Left ventricle myocardium inferior (tissue), 1 donor: ENCODE results near the gene TAF4B. TPM values are rescaled to one million over a fixed set of nuclear protein-coding genes. Genes with fewer than 3 reads are reported as not detected.
"Not testable (repeated sequence)": the region's sequence is repeated elsewhere in the genome, so short reads cannot be mapped to it uniquely, and the experiment has no call there.

Experiments used
- DNase-seq: peaks from one replicate; pipeline ENCODE4 v3.0.0-alpha.2; 2020
- H3K27ac ChIP-seq: fragments of 200-600 bp; replicated peaks from 2 replicates; pipeline ENCODE4 v1.8.0; 2021
- H3K27me3 ChIP-seq: fragments of 200-600 bp; 2 replicates; pipeline ENCODE4 v1.8.0; 2021; ENCODE audit warnings: low read depth
- H3K36me3 ChIP-seq: fragments of 200-600 bp; 2 replicates; pipeline ENCODE4 v1.8.0; 2021
- H3K4me1 ChIP-seq: fragments of 200-600 bp; 2 replicates; pipeline ENCODE4 v1.8.0; 2021
- H3K4me3 ChIP-seq: fragments of 200-600 bp; 2 replicates; pipeline ENCODE4 v1.8.0; 2021; ENCODE audit warnings: mild to moderate bottlenecking, moderate library complexity
- H3K9me3 ChIP-seq: fragments of 200-600 bp; replicated peaks from 2 replicates; pipeline ENCODE4 v1.8.0; 2021
- CTCF ChIP-seq: fragments of 200-600 bp; IDR thresholded peaks from 2 replicates; pipeline ENCODE4 v1.8.0; 2021; ENCODE audit warnings: antibody characterized with exemption, mild to moderate bottlenecking, borderline replicate concordance
- intact Hi-C: fragments of 100-400 bp; cut with micrococcal nuclease; formaldehyde crosslinking; loops from one replicate; pipeline ENCODE4 v1.11.0; 2022
- total RNA-seq: library from RNA; stranded (reverse); fragmentation: NEBNext Ultra II Directional; extraction: Animal tissue kit (Norgen Biotek cat#: 25700); gene quantifications from one replicate; pipeline ENCODE4 v1.2.1, GENCODE V29; 2021
- donor health status: DM: no; HTN: yes; CAD: no; lungs with severe emphysema.

TAF4B gene
- total RNA-seq, 1 donor from 2014 or later = 1.1 TPM

GRCh38 chr18:26432651-26433424 lies 206.6 kb downstream of the TAF4B start:
- intact Hi-C loops = no loop called here
- Histone ChIP-seq H3K27ac (no peak overlapping the region), H3K4me1 (peaks cover 19% of the 10 kb centered on the region), H3K36me3 (no peaks in the 10 kb centered on the region), H3K9me3 (no peaks in the 10 kb centered on the region), H3K4me3 (no peak overlapping the region), H3K27me3 (no peaks in the 10 kb centered on the region)
- no peak for TF ChIP-seq CTCF
- no peak for DNase-seq

GRCh38 chr18:26434887-26435286 lies 208.6 kb downstream of the TAF4B start:
- H3K27me3 ChIP-seq = no peaks in the 10 kb centered on the region
- no peaks in the 10 kb centered on the region for H3K36me3 ChIP-seq
- intact Hi-C loops = no loop called here
- H3K4me1 ChIP-seq = peaks cover 19% of the 10 kb centered on the region
- no peaks in the 10 kb centered on the region for H3K9me3 ChIP-seq
- no peak for TF ChIP-seq CTCF
- H3K4me3 ChIP-seq = no peak overlapping the region
- no peak overlapping the region for H3K27ac ChIP-seq
- no peak for DNase-seq

- no peak for TF ChIP-seq CTCF
Observed at GRCh38 chr18:26435415-26436095, 209.3 kb downstream of the TAF4B start.

GRCh38 chr18:26436176-26437051 lies 210.2 kb downstream of the TAF4B start:
- Histone ChIP-seq H3K9me3 (no peaks in the 10 kb centered on the region), H3K4me1 (peaks cover 24% of the 10 kb centered on the region), H3K27ac (no peak overlapping the region), H3K36me3 (no peaks in the 10 kb centered on the region), H3K4me3 (no peak overlapping the region), H3K27me3 (no peaks in the 10 kb centered on the region)
- intact Hi-C loops = no loop called here
- no peak for DNase-seq
- no peak for TF ChIP-seq CTCF

More at GRCh38 chr18:26435415-26436095, 209.3 kb downstream of the TAF4B start:
- no peak overlapping the region for H3K4me3 ChIP-seq
- no peak overlapping the region for H3K27ac ChIP-seq
- DNase-seq = no peak
- intact Hi-C loops = no loop called here
- H3K27me3 ChIP-seq = no peaks in the 10 kb centered on the region
- H3K4me1 ChIP-seq = peaks cover 19% of the 10 kb centered on the region
- H3K36me3 ChIP-seq = no peaks in the 10 kb centered on the region
- no peaks in the 10 kb centered on the region for H3K9me3 ChIP-seq

- peaks cover 36% of the 10 kb centered on the region for H3K4me1 ChIP-seq
- H3K27ac ChIP-seq, H3K9me3 ChIP-seq, H3K4me3 ChIP-seq, DNase-seq, H3K27me3 ChIP-seq, H3K36me3 ChIP-seq, intact Hi-C loops: not testable (repeated sequence)
Observed at GRCh38 chr18:26437634-26438033, 211.4 kb downstream of the TAF4B start.
